ENCODE measurements around the gene TAF6. TPM values are rescaled to one million over a fixed set of nuclear protein-coding genes. Genes with fewer than 3 reads are reported as not detected.

The TAF6 gene
- total and polyA plus RNA-seq, 2 of the 4 experiments (the other 2 are of a cell fraction), result 11.3 to 55.3 TPM

- Histone ChIP-seq H3K9me3 (ENCODE audit: control insufficient read depth, insufficient read depth, low read length) (no peaks in the 10 kb centered on the region), H3K27me3 (ENCODE audit: control insufficient read depth, insufficient read depth, low read length) (no peaks in the 10 kb centered on the region), H2BK120ac (ENCODE audit: low read depth, low read length) (no peak overlapping the region), H3K27ac (ENCODE audit: insufficient read depth, low read length) (no peak overlapping the region), H4K91ac (ENCODE audit: insufficient read depth, low read depth, low read length) (no peak overlapping the region), H3K14ac (replicated peaks; ENCODE audit: low read depth, low read length) (no peak overlapping the region), H4K20me1 (ENCODE audit: insufficient read depth, low read length) (no peaks in the 10 kb centered on the region), H2BK5ac (ENCODE audit: low read depth, low read length, poor library complexity, severe bottlenecking) (no peak overlapping the region), H3K4ac (ENCODE audit: low read depth, low read length) (no peak overlapping the region), H3K23ac (ENCODE audit: low read depth, low read length) (no peak overlapping the region), H3K18ac (ENCODE audit: low read depth, low read length) (no peak overlapping the region), H3K4me3 (ENCODE audit: insufficient read depth, low read depth, low read length) (no peak overlapping the region), H4K5ac (ENCODE audit: low read depth, low read length) (no peak overlapping the region), H3K79me1 (ENCODE audit: low read depth in 1 of 2, low read length in 2 of 2) (no peaks in the 10 kb centered on the region), H3K4me2 (ENCODE audit: low read depth, low read length) (no peak overlapping the region), H3K9ac (ENCODE audit: low read depth, low read length) (no peak overlapping the region), H3K56ac (ENCODE audit: extremely low read depth, insufficient read depth, low read length) (no peak overlapping the region), H3K9me1 (ENCODE audit: insufficient read depth, low read length) (no peaks in the 10 kb centered on the region), H3K4me1 (ENCODE audit: control insufficient read depth, insufficient read depth, low read length) (no peaks in the 10 kb centered on the region), H4K8ac (ENCODE audit: low read depth in 2 of 2, low read length in 2 of 2) (no peak overlapping the region), H2BK15ac (ENCODE audit: low read depth, low read length) (no peak overlapping the region), H2BK20ac (ENCODE audit: low read depth, low read length) (no peak overlapping the region), H3K36me3 (ENCODE audit: control insufficient read depth, insufficient read depth, low read length) (no peaks in the 10 kb centered on the region), H2AK9ac (replicated peaks; ENCODE audit: low read depth, low read length, poor library complexity) (no peak overlapping the region), H2AK5ac (ENCODE audit: low read depth, low read length) (no peak overlapping the region), H2AFZ (replicated peaks; ENCODE audit: low read length, poor library complexity) (no peak overlapping the region)
- no peak for ATAC-seq (ENCODE audit: low read depth)
- intact Hi-C loops (cut with micrococcal nuclease), result no loop called here
- TF ChIP-seq CHD1 (IDR thresholded peaks at IDR 0.05; ENCODE audit: low read depth, low read length) (no peak), CEBPB (IDR thresholded peaks at IDR 0.05; ENCODE audit: low read depth, low read length) (0 out of 2 replicates have a peak, but pooled peaks have one; percentile 13)
- WGBS, 2 experiments (ENCODE audit: extremely low coverage in 2 of 2, insufficient read length in 1 of 2), result 83% methylated on average over 1 of the region's 3 CpGs; no CpG with 5 or more reads in 1 of the 2 experiments
- dilution Hi-C loops (cut with HindIII; ENCODE audit: low sequenced_read_pairs, unreplicated experiment), result no loop called here
- ChIA-PET CTCF (interaction anchor here (0.6 to 0.9 kb wide), 2 partner anchors 11 to 821 kb away, joined by 3 read pairs; no protein-coding TSS in a partner anchor), POLR2A (ENCODE audit: unreplicated experiment) (no interaction called here)
- no TSS peak for BruUV-seq (replicated peaks)
- no peak for DNase-seq
- in situ Hi-C loops (cut with MboI; ENCODE audit: low sequenced_read_pairs), result no loop called here
These were observed 23.3 kb upstream of the TAF6 start for GRCh38 chr7:100142461-100142860.
